Stimulated activated CD8-positive, alpha-beta memory T cell treated with anti-CD3 and anti-CD28 coated beads, Interleukin-15, amount 100 ng/mL, for 24 hours (primary cell): ENCODE results near the gene SLC35G3.
"Not testable (repeated sequence)": the region's sequence is repeated elsewhere in the genome, so short reads cannot be mapped to it uniquely, and the experiment has no call there.

ENCODE experiments used
- DNase-seq: peaks from one replicate; pipeline ENCODE4 v3.0.0-alpha.2; 2020; ENCODE audit warnings: low read depth

Gene SLC35G3

GRCh38 chr17:35163886-35164285, 30.3 kb downstream of the SLC35G3 start:
- DNase-seq, result no peak

DNA sequence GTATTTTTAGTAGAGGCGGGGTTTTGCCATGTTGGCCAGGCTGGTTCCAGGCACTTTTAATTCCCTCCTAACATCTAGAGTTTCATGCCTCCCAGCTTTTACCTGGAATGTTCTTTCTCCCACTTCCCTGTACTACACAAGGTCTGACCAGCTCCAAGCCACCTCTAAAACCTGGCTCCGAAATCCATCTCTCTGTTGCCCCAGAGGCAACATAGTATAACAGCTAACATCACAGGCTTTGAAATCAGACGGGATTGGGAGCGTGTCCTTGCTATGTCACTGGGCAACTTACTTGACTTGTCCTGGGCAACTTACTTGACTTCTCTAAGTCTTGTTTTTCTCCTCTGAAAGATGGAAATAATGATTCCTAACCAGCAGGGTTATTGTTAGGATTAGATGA, 31.4 kb downstream of the SLC35G3 start:
- DNase-seq, result no peak

- DNase-seq, result no peak
These were observed 32.9 kb downstream of the SLC35G3 start for GRCh38 chr17:35161281-35161761.

DNA sequence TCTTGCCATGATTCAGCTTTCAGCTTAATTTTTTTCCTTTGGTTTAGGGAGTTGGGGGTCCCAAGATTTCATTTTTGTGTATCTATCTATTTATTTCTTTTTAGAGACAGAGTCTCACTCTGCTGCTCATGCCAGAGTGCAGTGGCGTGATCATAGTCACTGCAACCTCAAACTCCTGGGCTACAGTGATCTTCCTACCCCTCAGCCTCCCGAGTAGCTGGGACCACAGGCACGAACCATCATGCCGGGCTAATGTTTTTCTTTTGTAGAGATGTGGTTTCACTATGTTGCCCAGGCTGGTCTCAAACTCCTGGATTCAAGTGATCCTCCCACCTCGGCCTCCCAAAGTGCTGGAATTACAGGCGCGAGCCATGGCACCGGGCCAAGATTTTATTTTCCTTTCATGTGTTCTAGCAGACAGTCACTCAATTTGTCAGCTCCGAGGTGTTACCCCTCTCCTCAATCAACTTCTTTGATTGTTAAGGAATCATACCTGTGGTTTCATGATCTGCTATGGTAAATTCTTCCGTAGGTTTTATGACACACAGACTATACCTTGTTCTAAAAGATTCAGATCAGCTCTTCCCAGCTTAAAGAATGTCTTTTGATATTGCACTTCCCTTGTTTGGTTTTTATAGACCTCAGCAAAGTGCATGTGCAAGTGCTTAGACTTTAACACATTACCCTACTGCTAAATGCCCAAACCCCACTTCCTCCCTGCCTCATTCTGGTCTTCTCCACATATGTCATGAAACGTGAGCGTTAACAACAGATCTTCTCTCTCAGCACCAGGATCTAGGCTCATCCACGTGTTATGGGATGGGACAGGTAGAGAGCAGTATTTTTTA, 33.6 kb downstream of the SLC35G3 start:
- no peak for DNase-seq

DNA sequence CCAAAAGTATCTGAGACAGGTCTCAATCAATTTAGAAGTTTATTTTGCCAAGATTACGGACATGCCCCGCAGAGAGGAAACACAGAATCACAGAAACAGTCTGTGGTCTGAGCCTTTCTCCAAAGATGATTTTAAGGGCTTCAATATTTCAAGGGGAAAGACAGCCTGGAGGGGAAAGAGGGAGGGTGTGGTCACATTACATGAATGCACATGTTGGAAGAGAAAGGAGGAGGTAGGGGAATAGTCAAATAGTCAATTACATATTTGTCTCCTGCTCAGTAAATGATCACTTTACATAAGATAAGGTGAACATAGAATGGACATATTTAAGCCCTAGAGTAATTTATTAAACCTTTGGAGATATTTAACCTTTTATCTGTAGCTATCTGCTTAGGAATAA, 34.3 kb downstream of the SLC35G3 start:
- DNase-seq, result no peak

DNA sequence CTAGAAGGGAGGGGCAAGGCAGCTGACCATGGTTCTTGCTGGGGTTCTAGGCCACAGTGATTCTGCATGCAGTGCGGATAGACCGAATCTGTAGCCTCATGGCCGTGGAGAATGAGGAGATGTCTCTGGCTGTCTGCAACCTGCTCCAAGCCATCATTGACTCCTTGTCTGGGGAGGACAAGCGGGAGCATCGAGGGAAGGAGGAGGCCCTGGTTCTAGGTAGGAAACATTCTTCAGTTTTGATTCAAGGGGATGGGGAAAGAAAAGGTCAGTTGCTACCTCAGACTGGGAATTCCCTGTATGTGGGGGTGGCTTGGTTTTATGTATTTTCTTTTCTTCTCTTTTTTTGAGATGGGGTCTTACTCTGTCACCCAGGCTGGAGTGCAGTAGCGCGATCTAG, 38.9 kb downstream of the SLC35G3 start:
- DNase-seq, result no peak

GRCh38 chr17:35154196-35155165, 39.7 kb downstream of the SLC35G3 start:
- DNase-seq, result no peak

DNA sequence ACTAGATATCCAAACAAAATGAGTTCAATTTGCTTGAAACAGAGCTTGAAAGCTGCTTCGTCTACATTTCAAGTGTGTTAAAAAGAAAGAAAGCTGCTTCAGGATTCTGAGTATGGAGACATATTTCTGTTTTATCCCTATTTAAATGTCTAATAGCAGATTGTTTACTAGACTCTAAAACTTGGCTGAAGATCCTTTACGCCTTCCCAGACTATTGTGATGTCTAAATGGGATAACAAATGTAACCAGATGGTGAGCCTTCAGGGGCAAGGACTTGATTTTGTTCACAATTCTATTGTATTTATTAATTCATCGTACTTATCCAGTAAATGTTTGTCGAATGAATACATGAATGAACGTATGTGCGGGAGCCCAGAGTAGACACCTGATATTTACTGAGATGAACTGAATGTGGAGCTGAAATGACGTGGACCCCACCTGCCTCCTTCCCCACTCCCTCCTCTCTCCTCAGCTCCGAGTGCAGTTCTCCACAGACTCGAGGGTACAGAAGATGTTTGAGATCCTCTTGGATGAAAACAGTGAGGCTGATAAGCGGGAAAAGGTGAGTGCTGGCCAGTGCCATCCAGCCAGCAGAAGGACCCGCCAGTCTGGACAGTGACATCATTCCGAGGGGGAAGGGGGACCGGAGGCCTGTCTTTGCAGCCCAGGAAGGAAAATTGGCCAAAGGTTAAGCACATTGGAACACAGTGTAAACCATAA, 41.6 kb downstream of the SLC35G3 start:
- DNase-seq, result no peak

GRCh38 chr17:35151080-35151479, 43.1 kb downstream of the SLC35G3 start:
- not testable (repeated sequence) for DNase-seq

GRCh38 chr17:35149941-35150340, 44.3 kb downstream of the SLC35G3 start:
- no peak for DNase-seq

DNA sequence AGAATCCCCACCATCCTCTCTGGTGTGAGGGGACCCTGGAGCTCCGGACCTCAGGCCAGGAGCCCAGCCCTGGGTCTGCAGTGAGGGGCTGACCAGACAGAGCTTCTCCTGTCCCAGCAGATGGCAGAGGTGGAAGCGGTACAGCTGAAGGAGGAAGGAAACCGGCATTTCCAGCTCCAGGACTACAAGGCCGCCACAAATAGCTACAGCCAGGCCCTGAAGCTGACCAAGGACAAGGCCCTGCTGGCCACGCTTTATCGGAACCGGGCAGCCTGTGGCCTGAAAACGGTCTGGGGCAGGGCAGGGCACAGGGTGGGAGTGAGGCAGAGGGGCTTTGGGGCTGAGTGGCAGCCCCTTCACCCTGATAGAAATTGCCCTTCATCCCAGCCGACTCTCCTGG, 46.0 kb downstream of the SLC35G3 start:
- no peak for DNase-seq

DNA sequence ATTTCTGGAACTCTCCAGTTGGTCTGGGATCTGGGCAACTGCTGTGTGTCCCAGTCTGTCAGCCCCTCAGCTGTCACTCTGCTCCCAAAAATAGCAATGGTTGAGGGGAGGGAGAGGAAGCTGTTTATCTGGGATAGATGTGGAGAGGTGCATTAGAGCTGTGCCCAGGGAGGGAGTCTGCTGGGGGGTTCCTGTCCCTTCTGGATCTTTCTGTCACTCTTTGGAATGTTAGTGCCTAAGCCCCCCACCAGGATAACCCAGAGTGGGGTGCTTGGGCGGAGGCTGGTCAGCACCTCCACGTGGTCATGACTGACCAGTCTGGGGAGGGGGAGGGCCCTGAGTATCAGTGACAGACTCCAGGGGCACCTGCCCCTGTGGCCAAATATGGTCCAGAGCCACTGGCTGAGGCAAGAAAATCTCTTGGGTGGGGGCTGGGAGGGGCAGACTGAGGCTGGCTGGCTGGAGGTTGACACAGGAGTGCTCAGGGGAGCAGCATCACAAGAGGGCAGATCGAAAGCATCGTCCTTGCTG, 46.8 kb downstream of the SLC35G3 start, which contains the start of gene UNC45B:
Gene UNC45B, plus strand, starts transcription at position 443 of the 531 bp plus-strand sequence. CDS start 447 bp downstream, outside the sequence.
- no peak for DNase-seq

DNA sequence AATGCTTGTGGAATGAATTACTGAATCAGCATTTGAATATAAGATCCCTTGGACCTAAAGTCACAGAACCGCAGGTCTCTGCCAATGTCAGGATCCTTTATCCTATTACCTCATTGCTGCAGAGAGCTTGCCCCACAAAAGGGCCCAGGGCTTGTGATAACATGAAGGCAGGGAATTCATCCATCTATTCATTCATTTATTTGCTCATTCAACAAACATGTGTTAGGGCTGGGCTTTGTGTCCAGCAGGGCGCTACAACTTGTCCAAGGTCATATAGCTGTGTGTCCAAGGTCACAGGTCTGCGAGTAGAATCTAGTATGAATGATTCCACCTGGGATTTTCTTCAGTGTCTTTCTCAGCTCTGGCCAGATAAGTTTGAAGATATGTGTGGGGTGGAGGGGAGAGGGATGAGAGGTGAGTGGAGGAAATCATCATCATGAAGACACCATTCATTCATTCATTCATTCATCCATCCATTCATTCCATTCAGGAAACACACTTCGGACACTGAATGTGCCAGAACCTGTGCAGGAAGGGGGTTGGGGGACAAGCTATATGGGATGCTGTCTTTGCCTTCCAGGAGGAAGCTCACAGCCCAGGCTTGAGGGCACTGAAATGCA, 47.9 kb downstream of the SLC35G3 start:
- DNase-seq, result no peak

- no peak for DNase-seq
These were observed 49.4 kb downstream of the SLC35G3 start for GRCh38 chr17:35144840-35145239.
